HCT116 (cell line): ENCODE measurements around the gene R3HDM1. TPM values are rescaled to one million over a fixed set of nuclear protein-coding genes. Genes with fewer than 3 reads are reported as not detected.

ENCODE experiments used
- ATAC-seq: fragments of 200-7000 bp; cut with Tn5 transposase; 2 replicates; pipeline ENCODE4 v1.9.1; 2020; ENCODE audit warnings: mild to moderate bottlenecking, moderate library complexity
- BruUV-seq: library from RNA; stranded (reverse); fragments of 400-500 nt; replicated peaks from 2 replicates; lab custom pipeline; 2021; lab: Mats Ljungman, UMichigan
- CTCF ChIA-PET: fragments of 300-600 bp; sonication (Branson Sonifier 250); formaldehyde crosslinking; loops from one replicate; lab custom pipeline; 2021; ENCODE audit warnings: antibody characterized with exemption; lab: Charles Lee
- POLR2A ChIA-PET: fragments of 300-600, 350-600 bp; sonication (Branson Sonifier 250); formaldehyde crosslinking; loops from one replicate; lab custom pipeline; 2021; ENCODE audit warnings: antibody characterized with exemption; lab: Charles Lee
- RAD21 ChIA-PET, 2 experiments: fragments of 300-600 bp; sonication (Branson Sonifier 250); formaldehyde crosslinking; loops; one replicate each; lab custom pipeline; 2023; ENCODE audit warnings: low total read pairs in 2 of 2; ENCODE audit not compliant: uncharacterized antibody in 2 of 2, unreplicated experiment in 2 of 2, low non-redundant PET in 1 of 2; lab: Charles Lee
- DNase-seq: peaks from one replicate; pipeline ENCODE4 v3.0.0-alpha.2; 2010; ENCODE audit warnings: low read depth, low spot score
- H2AFZ ChIP-seq: fragments of 200-600 bp; shearing (Covaris generic), sonication (generic); 2 replicates; pipeline ENCODE4 v1.6.1; 2017; ENCODE audit warnings: low read depth, mixed run types, mixed read lengths, antibody characterized with exemption, low read length; ENCODE audit not compliant: poor library complexity, severe bottlenecking
- H3K27ac ChIP-seq: 2 replicates; pipeline ENCODE4 v1.5.1; 2012; ENCODE audit warnings: low read depth, low read length
- H3K27me3 ChIP-seq: fragments of 200-600 bp; sonication (generic); 2 replicates; pipeline ENCODE4 v1.6.1; 2016; ENCODE audit warnings: mixed run types, low read length, mixed read lengths; ENCODE audit not compliant: insufficient read depth
- H3K36me3 ChIP-seq, 2 experiments: fragments of 200-500 bp in 1 of 2; fragments of 200-600 bp in 1 of 2; sonication (Bioruptor generic) in 1 of 2; sonication (generic) in 1 of 2; 2 replicates each; pipeline versions ENCODE4 v1.5.1 to v1.6.1; 2014 to 2016; ENCODE audit warnings: low read length in 2 of 2, inconsistent platforms in 1 of 2, mixed read lengths in 1 of 2, mixed run types in 1 of 2; ENCODE audit not compliant: insufficient read depth in 2 of 2, control insufficient read depth in 1 of 2
- H3K4me1 ChIP-seq, 2 experiments: fragments of 200-600 bp in 1 of 2; sonication (generic) in 1 of 2; 2 replicates each; pipeline versions ENCODE4 v1.5.1 to v1.6.1; 2012 to 2017; ENCODE audit warnings: low read length in 2 of 2, inconsistent platforms in 1 of 2, mild to moderate bottlenecking in 1 of 2, mixed read lengths in 1 of 2, mixed run types in 1 of 2, moderate library complexity in 1 of 2; ENCODE audit not compliant: insufficient read depth in 2 of 2, control insufficient read depth in 1 of 2
- H3K4me2 ChIP-seq: fragments of 200-600 bp; sonication (generic); 2 replicates; pipeline ENCODE4 v1.6.1; 2017; ENCODE audit warnings: mixed run types, low read length, mixed read lengths
- H3K4me3 ChIP-seq, 2 experiments: fragments of 200-600 bp in 1 of 2; sonication (generic) in 1 of 2; replicated peaks in 1 of 2; 2 replicates each; pipeline ENCODE4 v1.5.1; 2011 to 2016; ENCODE audit warnings: low read length in 2 of 2, control low read depth in 1 of 2, low read depth in 1 of 2, mild to moderate bottlenecking in 1 of 2, mixed read lengths in 1 of 2, mixed run types in 1 of 2
- H3K79me2 ChIP-seq: fragments of 200-600 bp; sonication (generic); 2 replicates; pipeline ENCODE4 v1.6.1; 2017; ENCODE audit warnings: mild to moderate bottlenecking, mixed run types, low read length, moderate library complexity, mixed read lengths; ENCODE audit not compliant: insufficient read depth
- H3K9ac ChIP-seq: fragments of 200-600 bp; sonication (generic); 2 replicates; pipeline ENCODE4 v1.6.1; 2016; ENCODE audit warnings: low read length, mixed read lengths
- H3K9me2 ChIP-seq: fragments of 200-600 bp; sonication (generic), shearing (Covaris generic); 2 replicates; pipeline ENCODE4 v1.6.1; 2017; ENCODE audit warnings: mixed run types, mild to moderate bottlenecking, moderate library complexity; ENCODE audit not compliant: insufficient read depth
- H3K9me3 ChIP-seq, 2 experiments: fragments of 200-500 bp in 1 of 2; fragments of 200-600 bp in 1 of 2; sonication (Bioruptor generic) in 1 of 2; sonication (generic) in 1 of 2; 2 replicates each; pipeline ENCODE4 v1.6.1; 2014 to 2017; ENCODE audit warnings: low read length in 2 of 2, mixed read lengths in 2 of 2, inconsistent platforms in 1 of 2, low read depth in 1 of 2, mild to moderate bottlenecking in 1 of 2, mixed run types in 1 of 2, moderate library complexity in 1 of 2; ENCODE audit not compliant: control insufficient read depth in 1 of 2, insufficient read depth in 1 of 2
- H4K20me1 ChIP-seq: fragments of 200-600 bp; sonication (generic), shearing (Covaris generic); 2 replicates; pipeline ENCODE4 v1.6.1; 2017; ENCODE audit warnings: mixed run types, mild to moderate bottlenecking, moderate library complexity; ENCODE audit not compliant: insufficient read depth
- ATF3 ChIP-seq: IDR thresholded peaks from 2 replicates; pipeline ENCODE4 v1.6.1; 2012
- CBX3 ChIP-seq: IDR thresholded peaks from 2 replicates; pipeline ENCODE4 v1.6.1; 2012; ENCODE audit warnings: low read depth
- CEBPB ChIP-seq: IDR thresholded peaks from 2 replicates; pipeline ENCODE4 v1.6.1; 2012; ENCODE audit warnings: low read depth
- EGR1 ChIP-seq: IDR thresholded peaks from 2 replicates; pipeline ENCODE4 v1.6.1; 2012; ENCODE audit warnings: low read depth
- ELF1 ChIP-seq: IDR thresholded peaks from 2 replicates; pipeline ENCODE4 v1.6.1; 2012; ENCODE audit warnings: low read depth, borderline replicate concordance
- EZH2 ChIP-seq: fragments of 200-600 bp; sonication (generic); IDR thresholded peaks from 2 replicates; pipeline ENCODE4 v1.6.1; 2017; ENCODE audit warnings: antibody characterized with exemption, mixed run types
- EZH2phosphoT487 ChIP-seq: fragments of 200-600 bp; IDR thresholded peaks from 2 replicates; pipeline ENCODE4 v1.6.1; 2018; ENCODE audit warnings: antibody characterized with exemption, borderline replicate concordance
- FOSL1 ChIP-seq: IDR thresholded peaks from 2 replicates; pipeline ENCODE4 v1.6.1; 2012; ENCODE audit warnings: low read depth
- JUND ChIP-seq: IDR thresholded peaks from 2 replicates; pipeline ENCODE4 v1.6.1; 2012
- POLR2A ChIP-seq: IDR thresholded peaks from 2 replicates; pipeline ENCODE4 v1.7.0; 2011; ENCODE audit warnings: borderline replicate concordance; ENCODE audit not compliant: insufficient read depth, insufficient read length; ENCODE audit errors: extremely low read depth
- POLR2AphosphoS5 ChIP-seq: IDR thresholded peaks from 2 replicates; pipeline ENCODE4 v1.6.1; 2011; ENCODE audit warnings: mild to moderate bottlenecking, low read depth, low read length, moderate library complexity
- RAD21 ChIP-seq: IDR thresholded peaks from 2 replicates; pipeline ENCODE4 v1.6.1; 2012; ENCODE audit warnings: low read depth, mild to moderate bottlenecking
- SIN3A ChIP-seq: IDR thresholded peaks from 2 replicates; pipeline ENCODE4 v1.6.1; 2012; ENCODE audit warnings: low read depth
- SP1 ChIP-seq: IDR thresholded peaks from 2 replicates; pipeline ENCODE4 v1.6.1; 2012; ENCODE audit warnings: low read depth
- SRF ChIP-seq: IDR thresholded peaks from 2 replicates; pipeline ENCODE4 v1.6.1; 2012; ENCODE audit warnings: low read depth
- YY1 ChIP-seq: IDR thresholded peaks from 2 replicates; pipeline ENCODE4 v1.6.1; 2011; ENCODE audit warnings: low read length, low read depth, moderate library complexity, mild to moderate bottlenecking; ENCODE audit not compliant: insufficient replicate concordance; ENCODE audit errors: extremely low read depth
- ZFX ChIP-seq: fragments of 450-650 bp; IDR thresholded peaks from 2 replicates; pipeline ENCODE4 v1.6.1; 2017
- ZNF274 ChIP-seq: fragments of 200-500 bp; sonication (Bioruptor generic); IDR thresholded peaks from 2 replicates; pipeline ENCODE4 v1.6.1; 2014; ENCODE audit warnings: mild to moderate bottlenecking, low read depth, low read length, inconsistent platforms
- intact Hi-C: fragments of 100-400 bp; cut with micrococcal nuclease; formaldehyde crosslinking; loops from 2 replicates; pipeline ENCODE4 v1.10.0; 2022
- total RNA-seq: library from RNA; stranded (reverse); gene quantifications from one replicate; pipeline ENCODE4 v1.2.1, GENCODE V29; 2021; ENCODE audit not compliant: unreplicated experiment
- TF ChIP-seq, protein P1 (sequence below): IDR thresholded peaks from 2 replicates; pipeline ENCODE4 v1.6.1; 2011; ENCODE audit warnings: mild to moderate bottlenecking, low read length, moderate library complexity; ENCODE audit not compliant: insufficient replicate concordance; ENCODE audit errors: extremely low read depth
- TF ChIP-seq, protein P2 (sequence below): IDR thresholded peaks from 2 replicates; pipeline ENCODE4 v1.6.1; 2012

The R3HDM1 gene
- total RNA-seq, 1 experiment from 2014 or later = 43.1 TPM

- Histone ChIP-seq H4K20me1 (no peaks in the 10 kb centered on the region), H3K4me1 (no peaks in the 10 kb centered on the region), H3K4me3 (no peak overlapping the region), H2AFZ (no peak overlapping the region), H3K79me2 (no peaks in the 10 kb centered on the region; the same call in 1 of the 2 replicates), H3K27me3 (no peaks in the 10 kb centered on the region), H3K27ac (no peak overlapping the region), H3K4me2 (no peak overlapping the region), H3K9ac (no peak overlapping the region), H3K9me2 (no peaks in the 10 kb centered on the region), H3K36me3 (no peaks in the 10 kb centered on the region; a peak in 1 of 4 replicates), H3K9me3 (peaks cover 5% of the 10 kb centered on the region in 2 experiments; a peak in 1 of 4 replicates)
- ATAC-seq (no peak), DNase-seq (no peak)
- ChIA-PET RAD21 (no interaction called here), CTCF (no interaction called here), POLR2A (no interaction called here)
- intact Hi-C loops = no loop called here
- TF ChIP-seq JUND (no peak), SRF (no peak), CBX3 (no peak), YY1 (no peak), EGR1 (no peak), ZFX (no peak), SIN3A (no peak), FOSL1 (no peak), ATF3 (no peak), POLR2AphosphoS5 (no peak), RAD21 (no peak), CEBPB (no peak), EZH2phosphoT487 (no peak), SP1 (no peak), EZH2 (no peak), ZNF274 (no peak), POLR2A (no peak), ELF1 (no peak)
- TF ChIP-seq, protein P1, sequence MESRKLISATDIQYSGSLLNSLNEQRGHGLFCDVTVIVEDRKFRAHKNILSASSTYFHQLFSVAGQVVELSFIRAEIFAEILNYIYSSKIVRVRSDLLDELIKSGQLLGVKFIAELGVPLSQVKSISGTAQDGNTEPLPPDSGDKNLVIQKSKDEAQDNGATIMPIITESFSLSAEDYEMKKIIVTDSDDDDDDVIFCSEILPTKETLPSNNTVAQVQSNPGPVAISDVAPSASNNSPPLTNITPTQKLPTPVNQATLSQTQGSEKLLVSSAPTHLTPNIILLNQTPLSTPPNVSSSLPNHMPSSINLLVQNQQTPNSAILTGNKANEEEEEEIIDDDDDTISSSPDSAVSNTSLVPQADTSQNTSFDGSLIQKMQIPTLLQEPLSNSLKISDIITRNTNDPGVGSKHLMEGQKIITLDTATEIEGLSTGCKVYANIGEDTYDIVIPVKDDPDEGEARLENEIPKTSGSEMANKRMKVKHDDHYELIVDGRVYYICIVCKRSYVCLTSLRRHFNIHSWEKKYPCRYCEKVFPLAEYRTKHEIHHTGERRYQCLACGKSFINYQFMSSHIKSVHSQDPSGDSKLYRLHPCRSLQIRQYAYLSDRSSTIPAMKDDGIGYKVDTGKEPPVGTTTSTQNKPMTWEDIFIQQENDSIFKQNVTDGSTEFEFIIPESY = no peak
- TF ChIP-seq, protein P2, sequence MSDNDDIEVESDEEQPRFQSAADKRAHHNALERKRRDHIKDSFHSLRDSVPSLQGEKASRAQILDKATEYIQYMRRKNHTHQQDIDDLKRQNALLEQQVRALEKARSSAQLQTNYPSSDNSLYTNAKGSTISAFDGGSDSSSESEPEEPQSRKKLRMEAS = no peak
- no TSS peak for BruUV-seq
Observed at GRCh38 chr2:135494503-135494902, 36.8 kb upstream of the R3HDM1 start.
